Measurements from ENCODE around the gene OGN.

OGN gene

GRCh38 chr9:92402826-92403745 is 1.3 kb downstream of the OGN start:
- Histone ChIP-seq H3K27me3 (ENCODE audit: control insufficient read depth, insufficient read depth, low read length) (no peaks in the 10 kb centered on the region), H3K27ac (ENCODE audit: low read depth, low read length) (no peak overlapping the region), H3K9ac (ENCODE audit: low read length) (no peak overlapping the region), H3K9me3 (ENCODE audit: control insufficient read depth, insufficient read depth, low read depth, low read length) (no peaks in the 10 kb centered on the region), H3K4me3 (ENCODE audit: low read depth, low read length) (no peak overlapping the region), H3K36me3 (ENCODE audit: control insufficient read depth, insufficient read depth, low read length) (no peaks in the 10 kb centered on the region), H3K4me1 (ENCODE audit: control insufficient read depth, insufficient read depth, low read length) (peaks cover 4% of the 10 kb centered on the region; the same call in 1 of the 2 replicates)

- Histone ChIP-seq H3K27me3 (ENCODE audit: control insufficient read depth, insufficient read depth, low read length) (no peaks in the 10 kb centered on the region), H3K36me3 (ENCODE audit: control insufficient read depth, insufficient read depth, low read length) (no peaks in the 10 kb centered on the region), H3K4me1 (ENCODE audit: control insufficient read depth, insufficient read depth, low read length) (peaks cover 4% of the 10 kb centered on the region; the same call in 1 of the 2 replicates), H3K9ac (ENCODE audit: low read length) (no peak overlapping the region), H3K9me3 (ENCODE audit: control insufficient read depth, insufficient read depth, low read depth, low read length) (no peaks in the 10 kb centered on the region), H3K27ac (ENCODE audit: low read depth, low read length) (no peak overlapping the region), H3K4me3 (ENCODE audit: low read depth, low read length) (no peak overlapping the region)
Observed at GRCh38 chr9:92402360-92402759, 2.0 kb downstream of the OGN start.

- Histone ChIP-seq H3K9ac (ENCODE audit: low read length) (no peak overlapping the region), H3K9me3 (ENCODE audit: control insufficient read depth, insufficient read depth, low read depth, low read length) (no peaks in the 10 kb centered on the region), H3K4me1 (ENCODE audit: control insufficient read depth, insufficient read depth, low read length) (no peaks in the 10 kb centered on the region), H3K36me3 (ENCODE audit: control insufficient read depth, insufficient read depth, low read length) (no peaks in the 10 kb centered on the region), H3K27me3 (ENCODE audit: control insufficient read depth, insufficient read depth, low read length) (no peaks in the 10 kb centered on the region), H3K4me3 (ENCODE audit: low read depth, low read length) (no peak overlapping the region), H3K27ac (ENCODE audit: low read depth, low read length) (no peak overlapping the region)
Observed at GRCh38 chr9:92397853-92398252, 6.5 kb downstream of the OGN start.

- no peaks in the 10 kb centered on the region for H3K27me3 ChIP-seq (ENCODE audit: control insufficient read depth, insufficient read depth, low read length)
- H3K9ac ChIP-seq (ENCODE audit: low read length), result no peak overlapping the region
- H3K36me3 ChIP-seq (ENCODE audit: control insufficient read depth, insufficient read depth, low read length), result no peaks in the 10 kb centered on the region
- no peaks in the 10 kb centered on the region for H3K4me1 ChIP-seq (ENCODE audit: control insufficient read depth, insufficient read depth, low read length)
- no peaks in the 10 kb centered on the region for H3K9me3 ChIP-seq (ENCODE audit: control insufficient read depth, insufficient read depth, low read depth, low read length)
- H3K27ac ChIP-seq (ENCODE audit: low read depth, low read length), result no peak overlapping the region
- no peak overlapping the region for H3K4me3 ChIP-seq (ENCODE audit: low read depth, low read length)
Observed at GRCh38 chr9:92395617-92396016, 8.8 kb downstream of the OGN start.

- H3K9me3 ChIP-seq (ENCODE audit: control insufficient read depth, insufficient read depth, low read depth, low read length), result no peaks in the 10 kb centered on the region
- no peaks in the 10 kb centered on the region for H3K36me3 ChIP-seq (ENCODE audit: control insufficient read depth, insufficient read depth, low read length)
- H3K4me1 ChIP-seq (ENCODE audit: control insufficient read depth, insufficient read depth, low read length), result no peaks in the 10 kb centered on the region
- H3K4me3 ChIP-seq (ENCODE audit: low read depth, low read length), result no peak overlapping the region
- no peaks in the 10 kb centered on the region for H3K27me3 ChIP-seq (ENCODE audit: control insufficient read depth, insufficient read depth, low read length)
- H3K27ac ChIP-seq (ENCODE audit: low read depth, low read length), result no peak overlapping the region
- no peak overlapping the region for H3K9ac ChIP-seq (ENCODE audit: low read length)
Observed at GRCh38 chr9:92393686-92394085, 10.7 kb downstream of the OGN start.

- Histone ChIP-seq H3K4me3 (ENCODE audit: low read depth, low read length) (no peak overlapping the region), H3K36me3 (ENCODE audit: control insufficient read depth, insufficient read depth, low read length) (no peaks in the 10 kb centered on the region), H3K9me3 (ENCODE audit: control insufficient read depth, insufficient read depth, low read depth, low read length) (no peaks in the 10 kb centered on the region), H3K4me1 (ENCODE audit: control insufficient read depth, insufficient read depth, low read length) (no peaks in the 10 kb centered on the region), H3K9ac (ENCODE audit: low read length) (no peak overlapping the region), H3K27me3 (ENCODE audit: control insufficient read depth, insufficient read depth, low read length) (no peaks in the 10 kb centered on the region), H3K27ac (ENCODE audit: low read depth, low read length) (no peak overlapping the region)
Observed at GRCh38 chr9:92392690-92393089, 11.7 kb downstream of the OGN start.

GRCh38 chr9:92385953-92386352 is 18.4 kb downstream of the OGN start:
- Histone ChIP-seq H3K9me3 (ENCODE audit: control insufficient read depth, insufficient read depth, low read depth, low read length) (no peaks in the 10 kb centered on the region), H3K4me3 (ENCODE audit: low read depth, low read length) (no peak overlapping the region), H3K27ac (ENCODE audit: low read depth, low read length) (no peak overlapping the region)

GRCh38 chr9:92385477-92385876 is 18.9 kb downstream of the OGN start:
- no peaks in the 10 kb centered on the region for H3K27me3 ChIP-seq (ENCODE audit: control insufficient read depth, insufficient read depth, low read length)
- no peaks in the 10 kb centered on the region for H3K9me3 ChIP-seq (ENCODE audit: control insufficient read depth, insufficient read depth, low read depth, low read length)
- H3K27ac ChIP-seq (ENCODE audit: low read depth, low read length), result no peak overlapping the region
- 0 out of 2 replicates have a peak, but pooled peaks cover 6% of the 10 kb centered on the region for H3K4me1 ChIP-seq (ENCODE audit: control insufficient read depth, insufficient read depth, low read length)
- no peaks in the 10 kb centered on the region for H3K36me3 ChIP-seq (ENCODE audit: control insufficient read depth, insufficient read depth, low read length)
- H3K9ac ChIP-seq (ENCODE audit: low read length), result no peak overlapping the region
- H3K4me3 ChIP-seq (ENCODE audit: low read depth, low read length), result no peak overlapping the region

More at GRCh38 chr9:92385953-92386352, 18.4 kb downstream of the OGN start:
- Histone ChIP-seq H3K4me1 (ENCODE audit: control insufficient read depth, insufficient read depth, low read length) (0 out of 2 replicates have a peak, but pooled peaks cover 1% of the 10 kb centered on the region), H3K36me3 (ENCODE audit: control insufficient read depth, insufficient read depth, low read length) (no peaks in the 10 kb centered on the region), H3K9ac (ENCODE audit: low read length) (no peak overlapping the region), H3K27me3 (ENCODE audit: control insufficient read depth, insufficient read depth, low read length) (no peaks in the 10 kb centered on the region)

GRCh38 chr9:92385001-92385400 is 19.4 kb downstream of the OGN start:
- H3K27ac ChIP-seq (ENCODE audit: low read depth, low read length), result no peak overlapping the region
- peaks cover 10% of the 10 kb centered on the region for H3K4me1 ChIP-seq (ENCODE audit: control insufficient read depth, insufficient read depth, low read length)
- H3K36me3 ChIP-seq (ENCODE audit: control insufficient read depth, insufficient read depth, low read length), result no peaks in the 10 kb centered on the region
- H3K27me3 ChIP-seq (ENCODE audit: control insufficient read depth, insufficient read depth, low read length), result no peaks in the 10 kb centered on the region
- no peaks in the 10 kb centered on the region for H3K9me3 ChIP-seq (ENCODE audit: control insufficient read depth, insufficient read depth, low read depth, low read length)
- H3K4me3 ChIP-seq (ENCODE audit: low read depth, low read length), result no peak overlapping the region
- H3K9ac ChIP-seq (ENCODE audit: low read length), result no peak overlapping the region

GRCh38 chr9:92384375-92384774 is 20.0 kb downstream of the OGN start:
- Histone ChIP-seq H3K9ac (ENCODE audit: low read length) (no peak overlapping the region), H3K4me1 (ENCODE audit: control insufficient read depth, insufficient read depth, low read length) (peaks cover 16% of the 10 kb centered on the region), H3K27ac (ENCODE audit: low read depth, low read length) (no peak overlapping the region), H3K4me3 (ENCODE audit: low read depth, low read length) (no peak overlapping the region), H3K36me3 (ENCODE audit: control insufficient read depth, insufficient read depth, low read length) (no peaks in the 10 kb centered on the region), H3K9me3 (ENCODE audit: control insufficient read depth, insufficient read depth, low read depth, low read length) (no peaks in the 10 kb centered on the region), H3K27me3 (ENCODE audit: control insufficient read depth, insufficient read depth, low read length) (no peaks in the 10 kb centered on the region)

- Histone ChIP-seq H3K27me3 (ENCODE audit: control insufficient read depth, insufficient read depth, low read length) (no peaks in the 10 kb centered on the region), H3K27ac (ENCODE audit: low read depth, low read length) (no peak overlapping the region), H3K4me3 (ENCODE audit: low read depth, low read length) (no peak overlapping the region), H3K9ac (ENCODE audit: low read length) (no peak overlapping the region), H3K36me3 (ENCODE audit: control insufficient read depth, insufficient read depth, low read length) (no peaks in the 10 kb centered on the region), H3K9me3 (ENCODE audit: control insufficient read depth, insufficient read depth, low read depth, low read length) (no peaks in the 10 kb centered on the region), H3K4me1 (ENCODE audit: control insufficient read depth, insufficient read depth, low read length) (peaks cover 40% of the 10 kb centered on the region)
Observed at GRCh38 chr9:92381775-92382174, 22.6 kb downstream of the OGN start.

Data from HUES6 (cell line).